Head of caudate nucleus (tissue), 42 donors: ENCODE results near the gene MAD1L1.
"Not testable (repeated sequence)": the region's sequence is repeated elsewhere in the genome, so short reads cannot be mapped to it uniquely, and the experiment has no call there.

Experiments
- DNase-seq, 42 donors: peaks; one replicate each; pipeline versions ENCODE4 v3.0.0 to v3.0.0-alpha.2; 2020 to 2021; ENCODE audit warnings: mixed read lengths in 7 of 42
- intact Hi-C: fragments of 100-400 bp; cut with DNase I; formaldehyde crosslinking; loops from one replicate; pipeline ENCODE4 v1.15.0; 2022

The MAD1L1 gene

DNA sequence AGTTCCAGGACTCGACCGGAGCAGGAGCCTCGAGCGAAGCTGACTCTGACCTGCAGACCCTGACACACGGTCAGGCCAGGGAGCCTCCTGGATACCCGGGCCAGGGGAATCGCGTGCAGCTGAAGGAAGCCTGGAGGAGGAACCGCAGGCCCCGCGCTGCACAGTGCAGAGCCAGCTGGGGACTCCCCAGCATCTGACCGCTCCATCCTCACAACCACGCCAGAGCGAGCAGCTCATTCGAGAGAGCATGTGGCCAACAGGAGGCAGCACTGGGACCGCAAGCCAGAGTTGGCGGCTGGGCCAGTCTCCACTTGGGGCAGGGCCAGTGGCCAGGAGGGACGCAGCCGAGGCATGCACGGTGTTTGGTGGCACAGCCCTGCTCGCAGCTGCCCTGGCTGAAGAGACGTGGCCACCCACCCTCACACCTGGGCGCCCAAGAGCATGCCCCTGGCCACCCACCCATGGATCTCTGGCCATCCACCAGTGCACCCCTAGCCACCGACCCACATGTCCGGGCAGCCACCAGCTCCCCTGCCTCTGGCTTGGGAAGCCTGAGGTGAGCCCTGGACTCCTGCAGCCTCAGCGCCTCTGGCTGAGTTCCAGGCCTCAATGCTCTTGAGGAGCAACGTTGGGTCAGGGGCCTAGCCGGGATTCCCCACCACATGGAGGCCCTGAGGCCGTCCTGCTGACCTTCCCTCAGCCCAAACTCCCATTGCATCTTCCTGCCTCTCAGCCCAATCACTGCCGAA, 348.7 kb downstream of the MAD1L1 start:
- DNase-seq, result peak in 3 of 42 donors; percentile 38 to 42 (median 42)
- intact Hi-C loops, result no loop called here

GRCh38 chr7:1883031-1883761, 349.5 kb downstream of the MAD1L1 start:
- intact Hi-C loops, result no loop called here
- DNase-seq, result no peak

DNA sequence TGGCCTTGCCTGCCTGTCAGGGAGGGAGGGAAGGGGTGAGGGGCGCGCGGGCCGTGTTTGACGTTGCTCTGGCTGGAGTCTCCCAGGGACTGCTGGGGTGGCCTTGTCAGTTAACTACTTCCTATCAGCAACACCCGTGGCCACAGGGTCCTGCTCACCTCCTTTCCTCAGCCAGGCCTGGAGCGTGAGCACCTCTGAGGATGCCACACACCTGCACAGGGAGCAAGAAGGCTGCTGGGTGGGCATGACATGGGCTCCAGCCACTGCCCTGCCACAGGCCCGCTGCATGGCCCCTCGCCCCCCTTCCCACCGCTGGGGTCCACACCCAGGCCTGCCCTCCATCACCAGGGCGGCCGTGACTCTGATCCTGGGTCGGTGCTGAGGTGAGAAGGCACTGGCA, 350.3 kb downstream of the MAD1L1 start:
- no peak for DNase-seq
- intact Hi-C loops, result no loop called here

GRCh38 chr7:1881946-1882345, 350.8 kb downstream of the MAD1L1 start:
- intact Hi-C loops, result no loop called here
- DNase-seq, result peak in 1 of 42 donors; percentile 1

DNA sequence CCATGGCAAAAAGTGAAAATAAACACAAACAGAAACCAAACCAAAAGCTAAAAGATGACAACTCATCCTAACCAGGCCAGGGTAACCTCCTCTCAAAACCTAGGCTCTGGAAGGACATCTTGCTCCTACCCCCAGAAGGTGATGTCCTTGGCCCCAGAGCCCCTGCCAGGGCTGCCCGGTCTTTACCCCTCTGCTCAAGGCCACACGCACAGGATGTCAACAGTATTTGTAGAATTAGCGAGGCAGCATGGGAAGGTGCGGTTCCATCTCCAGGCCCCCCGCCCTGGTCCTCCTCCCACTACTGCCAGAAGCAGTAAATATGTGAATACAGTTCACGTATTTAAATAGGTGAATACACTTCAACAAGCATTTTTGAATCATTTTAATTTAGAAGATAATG, 356.1 kb downstream of the MAD1L1 start:
- intact Hi-C loops, DNase-seq: not testable (repeated sequence)

DNA sequence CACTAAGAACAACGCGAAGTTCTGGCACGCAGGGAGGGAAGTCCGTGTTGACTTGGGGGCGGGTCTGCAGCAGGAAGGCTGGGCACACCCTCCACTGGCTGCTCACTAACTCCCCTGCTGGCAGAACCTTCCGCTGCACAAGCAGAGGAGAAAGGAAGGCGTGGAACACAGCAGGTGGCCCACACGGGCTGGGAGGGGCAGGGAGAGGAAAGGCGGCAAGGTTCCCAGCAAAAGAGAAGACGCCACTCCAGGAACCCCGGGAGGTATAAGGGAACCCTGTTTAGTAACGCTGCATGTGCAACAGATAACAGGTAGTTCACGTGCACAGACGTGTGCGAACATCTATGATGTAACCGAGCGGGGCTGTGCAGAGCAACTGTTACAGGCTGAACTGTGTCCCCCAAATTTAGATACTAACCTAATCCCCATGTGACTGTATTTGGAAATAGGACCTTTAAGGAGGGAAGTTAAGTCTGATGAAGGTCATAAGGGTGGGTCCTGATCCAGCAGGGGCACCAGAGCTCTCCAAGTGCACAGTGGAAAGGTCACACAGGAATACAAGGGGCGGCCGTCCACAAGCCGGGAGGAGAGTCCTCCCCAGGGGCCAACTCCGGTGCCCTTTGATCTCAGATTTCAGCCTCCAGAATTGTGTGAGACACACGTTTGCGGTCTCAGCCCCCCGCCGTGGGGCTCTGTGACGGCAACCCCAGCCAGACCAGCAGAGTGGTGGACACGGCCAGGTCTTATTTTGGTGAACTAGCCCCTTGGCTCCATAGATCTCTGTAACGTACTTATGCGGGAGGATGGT, 357.1 kb downstream of the MAD1L1 start:
- intact Hi-C loops, DNase-seq: not testable (repeated sequence)

DNA sequence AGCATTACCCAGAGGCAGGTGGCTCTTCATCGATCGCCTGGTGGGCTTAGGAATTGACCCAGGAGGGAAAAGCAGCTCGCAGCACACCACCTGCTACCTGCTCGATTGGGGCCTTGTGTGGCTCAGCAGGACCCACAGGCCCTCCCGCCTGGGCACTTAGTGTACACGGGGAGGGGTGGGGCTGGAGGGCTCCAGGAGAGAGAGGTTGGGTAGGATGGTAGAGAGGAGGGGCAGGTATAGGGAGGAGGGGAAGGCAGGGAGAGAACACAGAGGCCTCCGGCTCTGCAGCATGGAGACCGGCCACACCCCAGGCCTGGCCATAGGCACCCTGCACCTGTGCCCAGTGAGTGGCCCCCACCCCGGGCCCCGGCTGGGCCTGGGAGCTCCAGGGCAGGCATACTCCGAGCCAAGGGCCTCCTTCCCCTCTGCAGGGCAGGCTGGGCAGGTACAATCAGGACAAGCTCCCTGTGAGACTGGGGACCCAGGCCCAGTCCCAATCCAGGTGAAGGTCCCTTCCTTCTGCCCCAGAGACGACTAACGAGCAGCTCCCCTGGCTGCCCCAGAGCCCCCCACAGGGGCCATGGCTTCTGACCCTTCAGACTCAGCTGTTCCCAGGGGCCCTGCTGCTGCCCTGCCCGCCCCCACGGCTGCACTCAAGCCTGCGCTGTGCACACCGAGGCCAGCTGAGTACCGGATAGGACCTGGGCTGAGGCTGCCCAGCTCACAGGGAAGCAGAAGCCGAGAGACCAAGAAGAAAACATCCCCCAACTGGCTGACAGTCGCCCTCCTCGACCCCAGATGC, 358.0 kb downstream of the MAD1L1 start:
- DNase-seq, intact Hi-C loops: not testable (repeated sequence)

GRCh38 chr7:1873857-1874589, 358.7 kb downstream of the MAD1L1 start:
- DNase-seq, result no peak
- intact Hi-C loops, result no loop called here

DNA sequence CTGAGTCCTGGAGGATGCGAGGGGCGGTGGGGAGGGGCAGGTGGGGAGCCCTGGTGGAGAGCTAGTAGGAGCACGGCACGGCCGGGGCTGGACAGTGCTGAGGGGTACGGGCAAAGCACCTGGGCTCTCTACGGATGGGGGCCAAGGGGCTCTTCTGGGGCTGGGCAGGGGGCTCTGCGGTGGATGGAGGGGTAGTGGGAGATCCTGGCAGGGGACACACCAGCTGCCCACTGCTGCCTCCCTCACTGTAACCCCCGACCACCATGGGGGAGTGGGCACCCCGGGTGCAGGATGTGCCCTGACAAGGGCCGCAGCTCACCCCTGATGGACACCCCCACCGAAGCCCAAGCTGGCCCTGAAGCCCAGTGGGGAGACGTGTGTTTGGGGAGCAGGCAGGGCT, 359.3 kb downstream of the MAD1L1 start:
- no peak for DNase-seq
- intact Hi-C loops, result no loop called here

DNA sequence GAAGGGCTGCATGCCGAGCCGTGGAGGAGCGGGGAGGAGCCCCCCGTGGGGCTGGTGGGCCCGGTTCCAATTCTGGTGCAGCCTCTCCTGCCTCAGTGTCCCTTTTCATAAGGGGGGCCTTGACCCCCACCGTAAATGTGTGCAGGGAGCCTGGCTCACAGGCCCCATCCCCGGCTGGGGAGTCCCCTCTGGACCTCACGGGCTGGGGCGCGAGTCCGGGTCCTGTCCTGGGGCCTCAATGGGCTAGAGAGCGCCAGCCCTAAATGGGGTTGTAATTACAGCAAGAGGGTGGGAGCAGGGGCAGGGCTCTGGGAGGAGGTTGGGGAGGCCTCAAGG, 359.7 kb downstream of the MAD1L1 start:
- intact Hi-C loops, result no loop called here
- no peak for DNase-seq

GRCh38 chr7:1872191-1873069, 360.3 kb downstream of the MAD1L1 start:
- intact Hi-C loops, result no loop called here
- no peak for DNase-seq

GRCh38 chr7:1869452-1870130, 363.2 kb downstream of the MAD1L1 start:
- DNase-seq, result no peak
- intact Hi-C loops, result no loop called here

- intact Hi-C loops, result no loop called here
- DNase-seq, result no peak
Observed at GRCh38 chr7:1868516-1869165, 364.1 kb downstream of the MAD1L1 start.

GRCh38 chr7:1867370-1868260, 365.1 kb downstream of the MAD1L1 start:
- DNase-seq, result no peak
- intact Hi-C loops, result no loop called here

- intact Hi-C loops, result no loop called here
- DNase-seq, result no peak
Observed at GRCh38 chr7:1866601-1867000, 366.1 kb downstream of the MAD1L1 start.
